HG02571 (cell line): ENCODE measurements around the gene FBXL17.

Source experiments
- ATAC-seq: cut with Tn5 transposase; IDR thresholded peaks from one replicate; pipeline ENCODE4 v1.9.1; 2021; ENCODE audit warnings: mild to moderate bottlenecking, moderate library complexity; ENCODE audit not compliant: unreplicated experiment

The FBXL17 gene

GRCh38 chr5:107873877-107874276 is 508.0 kb downstream of the FBXL17 start:
- no peak for ATAC-seq

DNA sequence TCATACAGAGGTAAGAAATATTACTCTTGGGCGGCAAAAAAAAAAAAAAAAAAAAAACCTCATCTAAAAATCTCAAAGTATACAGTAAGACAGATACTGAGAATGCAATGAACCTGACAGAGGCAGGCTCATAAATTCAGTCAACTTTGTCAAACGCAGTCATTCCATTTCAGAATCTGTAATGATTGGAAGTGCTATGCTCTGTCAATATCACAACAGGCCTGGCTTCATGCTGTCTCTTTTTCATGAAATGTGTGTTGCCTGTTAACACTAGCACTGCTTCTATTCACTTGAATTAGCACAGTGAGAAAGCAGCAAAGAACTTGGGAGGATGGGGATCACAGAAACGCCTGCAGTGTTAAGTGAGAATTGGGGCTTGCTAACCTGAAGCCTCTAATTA is 510.9 kb downstream of the FBXL17 start:
- no peak for ATAC-seq

- ATAC-seq, result no peak
These were observed 512.3 kb downstream of the FBXL17 start for GRCh38 chr5:107869438-107870115.

DNA sequence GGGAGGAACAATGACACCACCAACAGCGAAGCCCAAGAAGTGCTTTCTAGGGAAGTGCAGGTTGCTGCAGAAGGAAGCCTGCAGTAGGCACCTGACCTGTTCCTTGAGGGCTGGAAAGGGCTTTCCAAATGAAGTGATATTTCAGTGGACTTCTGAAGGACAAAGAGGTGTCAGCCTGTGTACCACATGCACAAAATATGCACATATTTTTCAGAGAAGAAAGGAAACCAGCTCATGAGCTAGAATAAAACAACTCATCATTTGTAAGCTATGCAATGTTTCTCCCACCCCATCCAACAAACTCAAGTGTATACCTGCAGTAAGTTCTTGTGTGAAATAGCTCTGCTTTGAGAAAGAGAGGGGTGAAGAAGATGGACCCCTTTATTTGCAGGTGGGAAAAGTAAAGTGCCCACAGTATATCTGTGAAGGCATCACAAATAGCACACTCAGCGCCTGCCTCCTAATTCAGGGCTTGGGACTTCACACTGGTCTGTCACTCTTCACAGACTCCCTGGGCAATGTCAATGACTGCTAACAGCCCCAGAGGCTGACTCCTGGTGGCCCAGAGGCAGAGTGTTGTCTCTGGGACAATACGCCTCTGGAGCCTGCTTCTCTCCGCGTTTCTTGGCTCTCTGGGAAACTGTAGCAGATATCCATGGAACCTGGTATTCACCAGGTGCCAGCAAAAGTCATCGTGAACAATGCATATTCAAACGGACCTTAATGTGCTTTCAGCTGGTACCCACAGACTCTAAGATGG is 513.1 kb downstream of the FBXL17 start:
- ATAC-seq, result no peak

GRCh38 chr5:107867266-107867665 is 514.6 kb downstream of the FBXL17 start:
- ATAC-seq, result no peak

DNA sequence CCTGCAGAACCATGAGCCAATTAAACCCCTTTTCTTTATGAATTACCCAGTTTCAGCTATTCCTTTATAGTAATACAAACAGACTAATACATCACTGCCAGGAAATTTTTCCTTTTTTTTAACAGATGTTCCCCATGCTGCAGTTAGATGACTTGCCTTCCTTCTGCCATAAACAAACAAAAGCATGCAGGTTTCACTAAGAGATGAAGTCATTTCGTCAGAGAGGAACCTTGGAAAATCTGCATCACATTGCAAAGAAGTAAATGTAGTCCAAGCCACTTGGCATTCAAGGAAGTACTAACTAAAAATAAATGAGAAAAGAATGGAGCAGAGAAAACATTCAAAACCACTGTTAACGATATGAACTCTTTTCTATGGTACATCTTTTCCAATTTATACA is 517.1 kb downstream of the FBXL17 start:
- ATAC-seq, result no peak

- ATAC-seq, result no peak
These were observed 518.8 kb downstream of the FBXL17 start for GRCh38 chr5:107863125-107863524.

DNA sequence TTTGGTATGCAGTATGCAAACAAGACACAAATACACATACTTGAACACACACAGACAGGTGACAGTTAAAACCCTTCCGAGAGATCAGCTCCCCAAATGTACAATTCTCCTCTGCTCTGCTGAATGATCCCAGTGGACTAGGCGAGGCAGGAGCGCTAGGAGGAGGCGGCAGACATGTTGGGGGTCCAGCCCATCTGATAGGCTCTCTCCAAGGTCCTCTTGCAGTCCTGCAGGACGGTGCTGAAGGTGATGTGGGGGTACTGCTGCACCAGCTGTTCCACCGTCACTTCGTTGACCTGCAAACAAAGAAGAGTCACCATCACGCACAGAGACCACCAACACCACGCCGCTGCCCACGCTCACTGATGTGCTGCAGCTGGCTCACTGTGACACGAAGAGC is 520.3 kb downstream of the FBXL17 start:
- no peak for ATAC-seq

- ATAC-seq, result no peak
These were observed 521.9 kb downstream of the FBXL17 start for GRCh38 chr5:107860044-107860443.

DNA sequence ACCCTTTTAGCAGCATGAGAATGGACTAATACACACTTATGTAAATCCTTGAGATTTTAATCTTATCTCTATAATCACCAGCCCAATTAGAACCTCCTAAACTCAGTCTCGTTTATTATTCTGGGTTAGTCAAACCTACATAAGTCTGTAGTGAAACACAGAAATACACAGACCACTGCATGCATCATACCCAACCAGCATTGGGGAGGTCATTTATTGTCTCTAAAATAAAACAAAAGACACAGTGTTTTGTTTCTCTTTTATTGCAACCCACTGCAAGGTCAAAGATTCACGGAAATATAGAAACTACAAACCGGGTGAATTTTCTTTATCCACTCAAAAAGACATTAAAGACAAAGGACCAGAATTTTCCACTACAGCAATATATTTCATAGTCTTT is 523.1 kb downstream of the FBXL17 start:
- ATAC-seq, result no peak

DNA sequence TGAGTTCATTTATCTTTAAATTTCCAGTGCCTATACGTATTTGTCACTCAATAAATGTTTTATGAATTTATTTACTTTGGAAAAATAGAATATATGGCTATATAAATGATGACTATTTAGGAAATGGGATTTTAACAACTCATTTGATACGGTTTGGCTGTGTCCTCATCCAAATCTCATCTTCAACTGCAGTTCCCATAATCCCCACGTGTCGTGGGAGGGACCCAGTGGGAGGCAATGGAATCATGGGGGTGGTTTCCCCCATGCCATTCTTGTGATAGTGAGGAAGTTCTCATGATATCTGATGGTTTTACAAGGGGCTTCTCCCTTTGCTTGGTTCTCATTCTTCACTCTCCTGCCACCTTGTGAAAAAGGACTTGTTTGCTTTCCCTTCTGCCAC is 523.6 kb downstream of the FBXL17 start:
- ATAC-seq, result no peak

DNA sequence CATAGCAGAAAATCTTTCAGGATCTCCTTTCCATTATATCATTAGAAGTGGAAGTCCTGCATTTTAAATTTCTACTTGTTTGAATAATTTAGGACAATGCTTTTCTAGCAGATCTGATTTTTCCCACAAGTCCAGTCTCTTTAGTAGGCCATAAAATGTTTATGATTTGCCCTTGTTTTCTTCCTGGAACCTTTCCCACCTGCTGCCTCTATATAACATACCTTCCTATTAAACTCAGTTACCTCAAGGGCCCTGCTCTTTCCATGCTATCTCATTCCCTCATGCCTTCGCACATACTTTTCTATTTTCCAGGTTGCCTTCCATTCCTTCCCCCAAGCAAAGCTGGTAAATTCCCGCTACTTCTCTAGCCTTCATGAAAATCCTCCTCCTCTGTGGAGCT is 524.1 kb downstream of the FBXL17 start:
- ATAC-seq, result no peak

DNA sequence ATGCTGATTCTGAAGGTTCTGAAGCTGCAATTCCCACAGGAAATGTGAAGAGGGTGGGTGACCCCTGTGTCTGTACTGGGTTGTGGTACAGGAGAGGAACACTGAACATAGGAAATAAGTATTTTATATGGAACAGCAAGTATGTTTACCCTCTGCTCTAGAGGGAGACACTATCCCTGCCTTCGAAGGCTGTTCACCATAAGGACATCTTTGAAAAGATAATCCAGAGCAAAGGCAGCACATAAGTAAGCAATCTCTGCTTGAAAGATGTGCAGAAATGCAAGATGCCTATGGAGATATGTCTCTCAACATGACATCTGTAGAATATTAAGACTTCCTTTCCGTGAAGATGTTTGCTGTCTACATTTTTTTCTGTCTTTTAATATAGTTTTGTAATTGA is 526.7 kb downstream of the FBXL17 start:
- no peak for ATAC-seq

GRCh38 chr5:107853696-107854095 is 528.2 kb downstream of the FBXL17 start:
- no peak for ATAC-seq

DNA sequence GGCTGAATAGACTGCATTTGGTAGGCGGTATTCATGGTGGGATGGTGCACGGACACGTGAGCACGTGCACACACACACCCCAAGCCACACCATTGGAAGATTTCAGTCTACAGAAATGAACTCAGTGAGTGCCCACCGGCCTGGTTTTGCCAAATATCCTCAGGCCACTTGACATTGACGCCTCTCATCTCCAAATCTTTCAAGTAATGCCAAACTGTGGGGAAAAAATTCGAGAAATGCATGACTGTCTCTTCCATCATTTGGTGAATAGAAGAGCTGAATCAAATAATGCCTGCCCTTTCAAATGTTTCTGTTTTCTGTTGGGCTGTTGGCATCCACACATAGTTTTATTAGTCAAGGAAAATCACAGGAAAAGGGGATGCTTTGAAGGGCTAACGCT is 528.9 kb downstream of the FBXL17 start:
- ATAC-seq, result no peak

DNA sequence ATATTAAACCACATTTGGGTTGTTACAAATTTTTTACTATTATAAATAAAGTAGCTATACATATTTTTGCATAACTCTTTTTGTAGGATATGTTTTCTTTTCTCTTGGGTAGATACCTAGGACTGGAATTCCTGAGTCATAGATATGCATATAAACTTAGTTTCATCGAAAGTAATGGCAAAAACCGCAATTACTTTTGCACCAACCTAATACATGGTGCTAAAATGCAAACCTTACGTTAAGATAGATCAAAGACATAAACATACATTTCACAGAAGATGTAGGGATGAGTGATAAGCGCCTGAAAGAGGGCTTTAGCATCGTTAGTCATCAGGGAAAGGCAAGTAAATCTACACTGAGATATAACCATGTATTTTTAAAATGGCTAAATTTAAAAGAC is 532.8 kb downstream of the FBXL17 start:
- ATAC-seq, result no peak

GRCh38 chr5:107840592-107840991 is 541.3 kb downstream of the FBXL17 start:
- no peak for ATAC-seq

DNA sequence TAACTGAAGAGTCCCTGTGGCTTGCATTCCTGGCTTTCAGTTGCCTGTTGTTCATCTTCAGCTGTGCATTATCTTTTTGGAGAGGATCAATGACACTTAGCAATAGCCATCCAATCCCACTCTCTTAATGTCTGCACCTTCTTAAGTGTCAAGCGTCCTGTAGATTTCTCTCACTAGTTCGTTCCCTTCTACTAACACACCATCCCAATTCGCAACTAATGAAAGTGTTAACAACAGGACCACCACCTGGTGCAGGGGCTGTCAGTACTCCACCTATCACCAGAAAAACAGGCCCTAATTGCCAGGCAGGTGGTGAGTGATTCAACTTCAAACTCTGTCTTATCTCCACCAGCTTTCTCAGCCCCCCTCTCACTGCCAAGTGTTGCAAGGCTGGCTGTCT is 541.7 kb downstream of the FBXL17 start:
- ATAC-seq, result no peak

DNA sequence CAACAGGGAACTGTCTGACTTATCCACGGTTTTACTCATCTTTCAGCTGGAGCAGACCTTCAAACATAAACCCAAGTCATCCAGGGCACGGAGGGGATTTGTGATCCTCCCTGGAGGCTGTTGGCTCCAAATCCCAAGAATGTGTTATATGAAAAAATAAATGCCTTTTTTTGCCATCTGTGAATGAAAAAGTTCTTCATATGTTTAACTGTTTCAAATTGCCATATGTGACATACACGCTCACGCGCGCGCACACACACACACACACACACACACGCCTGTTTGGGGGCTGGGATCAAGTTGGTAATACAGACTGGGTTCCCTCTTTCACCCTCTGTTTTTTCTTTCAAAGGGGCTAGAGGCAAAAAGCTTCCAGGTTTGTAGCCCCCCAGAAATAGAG is 546.8 kb downstream of the FBXL17 start:
- ATAC-seq, result no peak

GRCh38 chr5:107832746-107833145 is 549.2 kb downstream of the FBXL17 start:
- no peak for ATAC-seq

- no peak for ATAC-seq
These were observed 550.1 kb downstream of the FBXL17 start for GRCh38 chr5:107831612-107832395.

DNA sequence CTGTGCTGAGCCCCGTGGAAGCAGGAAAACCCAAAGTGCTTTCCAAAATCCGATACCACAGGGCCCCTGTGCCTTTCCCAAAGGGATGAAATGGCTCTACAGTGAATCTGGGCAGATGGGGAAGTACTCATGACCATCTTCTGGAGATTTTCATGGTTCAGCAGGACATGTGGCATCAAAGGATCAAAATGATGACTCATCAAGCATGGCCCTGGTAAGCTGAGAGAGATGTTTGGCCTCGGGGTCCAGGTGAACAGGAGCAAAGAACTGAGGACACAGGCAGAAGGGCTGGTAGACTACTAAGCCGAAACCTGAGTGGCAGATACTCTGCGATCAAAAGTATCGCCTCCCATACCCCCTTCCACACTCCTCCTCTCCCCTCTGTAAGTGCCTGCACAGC is 551.1 kb downstream of the FBXL17 start:
- no peak for ATAC-seq
